KMS-11 (cell line): Measurements from ENCODE around the gene BICDL1.
"Not testable (repeated sequence)": the region's sequence is repeated elsewhere in the genome, so short reads cannot be mapped to it uniquely, and the experiment has no call there.

ENCODE experiments used
- H2AFZ ChIP-seq: fragments of 200-600 bp; sonication (generic); 2 replicates; pipeline ENCODE4 v1.6.1; 2016; ENCODE audit warnings: antibody characterized with exemption, mixed run types, low read depth
- H3K27ac ChIP-seq: fragments of 200-600 bp; sonication (generic); 2 replicates; pipeline ENCODE4 v1.6.1; 2016; ENCODE audit warnings: mild to moderate bottlenecking, mixed run types
- H3K27me3 ChIP-seq: fragments of 200-600 bp; sonication (generic); 2 replicates; pipeline ENCODE4 v1.6.1; 2017; ENCODE audit warnings: mild to moderate bottlenecking, low read depth, mixed run types, moderate library complexity; ENCODE audit not compliant: insufficient read depth
- H3K36me3 ChIP-seq: fragments of 200-600 bp; sonication (generic); 2 replicates; pipeline ENCODE4 v1.6.1; 2017; ENCODE audit warnings: mild to moderate bottlenecking, mixed run types; ENCODE audit not compliant: insufficient read depth
- H3K4me1 ChIP-seq: fragments of 200-600 bp; sonication (generic); 2 replicates; pipeline ENCODE4 v1.6.1; 2016; ENCODE audit warnings: mild to moderate bottlenecking, low read depth, mixed run types; ENCODE audit not compliant: poor library complexity, severe bottlenecking
- H3K4me2 ChIP-seq: fragments of 200-600 bp; sonication (generic); 2 replicates; pipeline ENCODE4 v1.7.0; 2016; ENCODE audit warnings: mild to moderate bottlenecking, mixed run types
- H3K4me3 ChIP-seq: fragments of 200-600 bp; sonication (generic); IDR thresholded peaks from 2 replicates; pipeline ENCODE4 v1.6.1; 2017; ENCODE audit warnings: low read depth, low read length, mixed read lengths; ENCODE audit not compliant: insufficient read depth
- H3K79me2 ChIP-seq: fragments of 200-600 bp; sonication (generic); 2 replicates; pipeline ENCODE4 v1.6.1; 2016; ENCODE audit warnings: low read depth, mixed run types; ENCODE audit not compliant: insufficient read depth
- H3K9ac ChIP-seq: fragments of 200-600 bp; sonication (generic); 2 replicates; pipeline ENCODE4 v1.6.1; 2016; ENCODE audit warnings: mild to moderate bottlenecking, mixed run types
- H4K20me1 ChIP-seq: fragments of 200-600 bp; sonication (generic); 2 replicates; pipeline ENCODE4 v1.6.1; 2016; ENCODE audit warnings: mild to moderate bottlenecking, mixed run types; ENCODE audit not compliant: insufficient read depth
- CTCF ChIP-seq: fragments of 200-600 bp; sonication (generic); conservative IDR thresholded peaks from 2 replicates; pipeline ENCODE4 v1.6.1; 2017; ENCODE audit warnings: low read depth, mild to moderate bottlenecking, antibody characterized with exemption, low read length, moderate library complexity, mixed read lengths

BICDL1 gene

GRCh38 chr12:119964123-119964522 is 24.9 kb upstream of the BICDL1 start:
- Histone ChIP-seq H2AFZ (no peak overlapping the region), H3K4me1 (no peaks in the 10 kb centered on the region), H3K36me3 (no peaks in the 10 kb centered on the region), H4K20me1 (no peaks in the 10 kb centered on the region), H3K4me3 (no peak overlapping the region), H3K27me3 (no peaks in the 10 kb centered on the region), H3K4me2 (no peak overlapping the region), H3K27ac (no peak overlapping the region), H3K9ac (no peak overlapping the region), H3K79me2 (no peaks in the 10 kb centered on the region)
- TF ChIP-seq CTCF: no peak

- no peak for TF ChIP-seq CTCF
- Histone ChIP-seq H3K36me3 (no peaks in the 10 kb centered on the region), H3K79me2 (no peaks in the 10 kb centered on the region), H3K4me3 (no peak overlapping the region), H4K20me1 (no peaks in the 10 kb centered on the region), H3K4me1 (no peaks in the 10 kb centered on the region), H3K27ac (no peak overlapping the region), H3K9ac (no peak overlapping the region), H3K4me2 (no peak overlapping the region), H3K27me3 (no peaks in the 10 kb centered on the region), H2AFZ (no peak overlapping the region)
Measured at GRCh38 chr12:119964929-119965328, 24.1 kb upstream of the BICDL1 start.

GRCh38 chr12:119980242-119980641 is 8.8 kb upstream of the BICDL1 start:
- Histone ChIP-seq H3K4me3 (no peak overlapping the region), H4K20me1 (no peaks in the 10 kb centered on the region), H3K9ac (no peak overlapping the region), H3K4me2 (no peak overlapping the region), H2AFZ (no peak overlapping the region), H3K4me1 (peaks cover 4% of the 10 kb centered on the region), H3K79me2 (no peaks in the 10 kb centered on the region), H3K36me3 (no peaks in the 10 kb centered on the region), H3K27ac (no peak overlapping the region), H3K27me3 (no peaks in the 10 kb centered on the region)
- no peak for TF ChIP-seq CTCF

- not testable (repeated sequence) for H3K27me3 ChIP-seq, H3K4me1 ChIP-seq, H3K4me2 ChIP-seq, H3K79me2 ChIP-seq, H4K20me1 ChIP-seq, H3K36me3 ChIP-seq, H3K27ac ChIP-seq, H2AFZ ChIP-seq, H3K9ac ChIP-seq, H3K4me3 ChIP-seq
Measured at GRCh38 chr12:119980702-119981101, 8.3 kb upstream of the BICDL1 start.

GRCh38 chr12:119989361-119989730 is 310 bp downstream of the BICDL1 start:
- H3K4me2 ChIP-seq: no peak overlapping the region

More at GRCh38 chr12:119989361-119989730, 310 bp downstream of the BICDL1 start:
- Histone ChIP-seq H3K79me2 (no peaks in the 10 kb centered on the region), H4K20me1 (no peaks in the 10 kb centered on the region), H2AFZ (no peak overlapping the region), H3K9ac (no peak overlapping the region), H3K36me3 (no peaks in the 10 kb centered on the region), H3K27me3 (no peaks in the 10 kb centered on the region), H3K27ac (no peak overlapping the region), H3K4me3 (no peak overlapping the region), H3K4me1 (peaks cover 6% of the 10 kb centered on the region)
- TF ChIP-seq CTCF: no peak
